Adrenal gland (tissue), 12 donors: ENCODE measurements around the gene NAV2. TPM values are rescaled to one million over a fixed set of nuclear protein-coding genes. Genes with fewer than 3 reads are reported as not detected.

Experiments
- DNase-seq, 7 donors: peaks; one replicate each; pipeline ENCODE4 v3.0.0-alpha.2; 2019 to 2020
- H3K27ac ChIP-seq, 5 donors: fragments of 200-600 bp; sonication (generic) in 4 of 5; 1 replicate in 3 of 5; 2 replicates in 2 of 5; pipeline versions ENCODE4 v1.5.1 to v1.8.0; 2016 to 2020; ENCODE audit warnings: mild to moderate bottlenecking in 1 of 5
- H3K27me3 ChIP-seq: fragments of 200-600 bp; 2 replicates; pipeline ENCODE4 v1.8.0; 2021
- H3K36me3 ChIP-seq, 2 donors: fragments of 200-600 bp; replicated peaks in 1 of 2; 1 replicate in 1 of 2; 2 replicates in 1 of 2; pipeline versions ENCODE4 v1.5.1 to v1.8.0; 2018 to 2022
- H3K4me1 ChIP-seq, 2 donors: fragments of 200-600 bp; replicated peaks in 1 of 2; 1 replicate in 1 of 2; 2 replicates in 1 of 2; pipeline versions ENCODE4 v1.5.1 to v1.8.0; 2018 to 2021
- H3K4me3 ChIP-seq, 4 donors: fragments of 200-600 bp; sonication (generic) in 3 of 4; one replicate each; pipeline ENCODE4 v1.5.1; 2016 to 2018
- H3K9me3 ChIP-seq, 3 donors: fragments of 200-600 bp; sonication (generic) in 1 of 3; replicated peaks in 1 of 3; 1 replicate in 2 of 3; 2 replicates in 1 of 3; pipeline versions ENCODE4 v1.5.1 to v1.8.0; 2016 to 2021
- POLR2A ChIP-seq, 2 donors: fragments of 450-650 bp; IDR thresholded peaks; one replicate each; pipeline ENCODE4 v1.6.1; 2017; ENCODE audit warnings: antibody characterized with exemption in 2 of 2, mild to moderate bottlenecking in 2 of 2, moderate library complexity in 1 of 2
- WGBS, 4 donors: extraction: QIAGEN DNeasy Blood & Tissue Kit in 2 of 4; methylation state at CpG; one replicate each; pipeline versions ENCODE4 v1.1.5 to v1.1.7; 2013 to 2017; 5-methylcytosine and 5-hydroxymethylcytosine counted together
- intact Hi-C, 2 donors: fragments of 100-400 bp; cut with DNase I; formaldehyde crosslinking; loops; one replicate each; pipeline versions ENCODE4 v1.14.1 to v1.15.0; 2022 to 2023
- polyA plus RNA-seq, 3 donors: library from polyadenylated mRNA; stranded (reverse); fragments of 200-250 nt in 2 of 3; fragments of 350-450 nt in 1 of 3; fragmentation: Illumina TruSeq in 1 of 3; extraction: RNeasy Lipid Tissue Mini Kit (QIAGEN cat#74804) in 1 of 3; gene quantifications; one replicate each; pipeline ENCODE4 v1.2.3, GENCODE V29; 2013 to 2014
- total RNA-seq, 9 donors: library from RNA; depleted of rRNA in 4 of 9; stranded (reverse); fragments of >200 nt in 4 of 9; fragments of 120-200 nt in 1 of 9; fragmentation: NEBNext Ultra II Directional in 1 of 9; extraction: Animal tissue kit (Norgen Biotek cat#: 25700) in 1 of 9; gene quantifications; one replicate each; pipeline versions ENCODE4 v1.1.0 to v1.2.4, GENCODE V29; 2013 to 2023
- TF ChIP-seq, protein P1 (sequence below), 6 experiments: fragments of 450-650 bp in 4 of 6; fragments of 200-600 bp in 2 of 6; sonication (generic) in 1 of 6; IDR thresholded peaks; 1 replicate in 5 of 6; 2 replicates in 1 of 6; pipeline versions ENCODE4 v1.5.1 to v1.8.0; 2016 to 2021; ENCODE audit warnings: antibody characterized with exemption in 6 of 6, mild to moderate bottlenecking in 2 of 6, moderate library complexity in 1 of 6
- donor health status: healthy with polysubstance abuse.
- donor health status: Bipolar disorder and iron deficiency.
- donor health status: DM: yes; HTN: yes; CAD: no.
- donor health status: DM: no; HTN: no; CAD: no.
- donor health status: DM: no; HTN: no; CAD: no.
- donor health status: DM: yes; HTN: yes; CAD: no.

Gene NAV2
- total and polyA plus RNA-seq, 12 donors = 1.6 to 9.2 (median 5.5) TPM

DNA sequence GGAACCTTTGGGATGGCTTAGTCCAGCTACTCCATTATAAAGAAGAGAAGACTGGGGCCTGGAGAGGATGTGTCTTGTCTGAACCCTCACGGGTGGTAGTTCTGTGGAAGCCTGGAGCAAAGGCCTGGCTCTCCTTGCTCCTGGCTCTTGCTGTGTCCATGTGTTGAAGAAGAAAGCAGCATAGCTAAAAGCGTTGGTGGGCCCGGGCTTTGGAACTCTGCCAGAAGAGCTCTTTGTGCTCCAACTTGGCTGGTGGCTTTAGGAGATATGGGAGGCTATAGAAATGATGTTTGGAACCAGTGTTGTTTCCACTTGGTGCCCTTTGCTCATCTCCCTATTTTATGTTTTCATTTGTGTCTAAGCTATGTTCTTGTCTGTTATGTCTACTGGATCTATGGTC lies 316.6 kb downstream of the NAV2 start:
- H3K9me3 ChIP-seq = no peaks in the 10 kb centered on the region
- H3K4me1 ChIP-seq = no peaks in the 10 kb centered on the region
- intact Hi-C loops = no loop called here
- H3K4me3 ChIP-seq = no peak overlapping the region
- DNase-seq = no peak
- no peaks in the 10 kb centered on the region for H3K27me3 ChIP-seq
- H3K27ac ChIP-seq = no peak overlapping the region
- 60 to 87% (median 76%) methylated on average over 2 to 3 of the region's 3 CpGs for WGBS, 4 donors
- H3K36me3 ChIP-seq = no peaks in the 10 kb centered on the region
- TF ChIP-seq, protein P1, sequence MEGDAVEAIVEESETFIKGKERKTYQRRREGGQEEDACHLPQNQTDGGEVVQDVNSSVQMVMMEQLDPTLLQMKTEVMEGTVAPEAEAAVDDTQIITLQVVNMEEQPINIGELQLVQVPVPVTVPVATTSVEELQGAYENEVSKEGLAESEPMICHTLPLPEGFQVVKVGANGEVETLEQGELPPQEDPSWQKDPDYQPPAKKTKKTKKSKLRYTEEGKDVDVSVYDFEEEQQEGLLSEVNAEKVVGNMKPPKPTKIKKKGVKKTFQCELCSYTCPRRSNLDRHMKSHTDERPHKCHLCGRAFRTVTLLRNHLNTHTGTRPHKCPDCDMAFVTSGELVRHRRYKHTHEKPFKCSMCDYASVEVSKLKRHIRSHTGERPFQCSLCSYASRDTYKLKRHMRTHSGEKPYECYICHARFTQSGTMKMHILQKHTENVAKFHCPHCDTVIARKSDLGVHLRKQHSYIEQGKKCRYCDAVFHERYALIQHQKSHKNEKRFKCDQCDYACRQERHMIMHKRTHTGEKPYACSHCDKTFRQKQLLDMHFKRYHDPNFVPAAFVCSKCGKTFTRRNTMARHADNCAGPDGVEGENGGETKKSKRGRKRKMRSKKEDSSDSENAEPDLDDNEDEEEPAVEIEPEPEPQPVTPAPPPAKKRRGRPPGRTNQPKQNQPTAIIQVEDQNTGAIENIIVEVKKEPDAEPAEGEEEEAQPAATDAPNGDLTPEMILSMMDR (IDR thresholded peaks at IDR 0.05) = no peak
- no peak for TF ChIP-seq POLR2A (IDR thresholded peaks at IDR 0.05)

DNA sequence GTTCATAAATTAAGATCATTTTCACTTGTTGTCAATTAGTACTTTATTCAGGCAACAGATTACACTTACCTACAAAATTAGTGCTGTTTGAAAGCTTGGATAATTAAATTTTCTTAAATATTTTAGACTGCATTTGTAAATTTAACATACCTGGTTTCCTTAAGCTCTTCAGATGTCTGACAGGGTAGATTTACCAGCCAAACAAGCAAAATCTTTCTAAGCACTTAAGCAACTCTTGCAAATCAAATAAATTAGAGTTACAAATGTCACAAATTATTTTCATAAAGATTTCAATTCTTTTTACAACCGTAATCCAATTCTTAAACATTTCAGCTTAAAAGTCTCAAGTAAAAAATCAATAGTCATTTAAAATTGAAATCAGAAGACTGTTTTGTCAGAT lies 317.8 kb downstream of the NAV2 start:
- DNase-seq = no peak
- no peaks in the 10 kb centered on the region for H3K36me3 ChIP-seq
- no peaks in the 10 kb centered on the region for H3K27me3 ChIP-seq
- no peaks in the 10 kb centered on the region for H3K4me1 ChIP-seq
- H3K27ac ChIP-seq = no peak overlapping the region
- intact Hi-C loops = no loop called here
- H3K4me3 ChIP-seq = no peak overlapping the region
- TF ChIP-seq, protein P1 (IDR thresholded peaks at IDR 0.05) = no peak
- no peak for TF ChIP-seq POLR2A (IDR thresholded peaks at IDR 0.05)
- WGBS, 4 donors = 86 to 100% (median 93%) methylated on average over 1 of the region's 1 CpG
- H3K9me3 ChIP-seq = no peaks in the 10 kb centered on the region

- no peak overlapping the region for H3K27ac ChIP-seq
- TF ChIP-seq, protein P1 (IDR thresholded peaks at IDR 0.05) = no peak
- no peak for TF ChIP-seq POLR2A (IDR thresholded peaks at IDR 0.05)
- intact Hi-C loops = no loop called here
- no peak for DNase-seq
- no peaks in the 10 kb centered on the region for H3K27me3 ChIP-seq
- no peaks in the 10 kb centered on the region for H3K36me3 ChIP-seq
- WGBS, 4 donors = 82 to 87% (median 84%) methylated on average over 7 of the region's 7 CpGs
- no peaks in the 10 kb centered on the region for H3K4me1 ChIP-seq
- H3K4me3 ChIP-seq = no peak overlapping the region
- H3K9me3 ChIP-seq = no peaks in the 10 kb centered on the region
These were observed 318.7 kb downstream of the NAV2 start for GRCh38 chr11:20031155-20032001.

DNA sequence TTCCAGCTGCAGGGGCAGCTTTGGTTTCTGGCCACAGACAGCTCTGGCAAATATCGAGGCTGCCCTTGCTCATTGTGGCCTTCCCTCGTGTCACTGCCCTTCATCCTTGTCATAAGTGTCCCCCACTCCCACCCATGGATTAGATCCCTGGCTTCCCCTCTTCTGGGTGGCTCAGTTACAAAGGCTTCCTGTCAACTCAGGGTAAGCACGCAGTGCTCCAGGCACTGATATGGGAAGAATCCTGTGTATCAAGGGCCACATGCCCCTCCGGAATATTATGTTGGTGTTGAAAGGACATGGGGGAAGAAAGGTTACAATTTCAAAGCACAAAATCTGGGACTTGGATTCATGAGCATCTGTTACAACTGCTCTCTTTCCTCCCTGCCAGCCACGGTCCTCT lies 319.5 kb downstream of the NAV2 start:
- TF ChIP-seq POLR2A (IDR thresholded peaks at IDR 0.05) = no peak
- TF ChIP-seq, protein P1 (IDR thresholded peaks at IDR 0.05) = no peak
- no peak for DNase-seq
- no peaks in the 10 kb centered on the region for H3K27me3 ChIP-seq
- H3K4me3 ChIP-seq = no peak overlapping the region
- no peaks in the 10 kb centered on the region for H3K4me1 ChIP-seq
- H3K9me3 ChIP-seq = no peaks in the 10 kb centered on the region
- intact Hi-C loops = no loop called here
- WGBS, 4 donors = 75 to 94% (median 92%) methylated on average over 5 of the region's 5 CpGs
- H3K27ac ChIP-seq = no peak overlapping the region
- no peaks in the 10 kb centered on the region for H3K36me3 ChIP-seq
